GM12874 (cell line): ENCODE measurements around the gene MGMT.

Experiments used
- CTCF ChIP-seq: IDR thresholded peaks from 2 replicates; pipeline ENCODE4 v1.5.1; 2011; ENCODE audit warnings: low read depth, mild to moderate bottlenecking, control low read depth, low read length, moderate library complexity; ENCODE audit not compliant: insufficient read depth

Gene MGMT

GRCh38 chr10:129445436-129446182 lies 21.4 kb upstream of the MGMT start:
- TF ChIP-seq CTCF, result no peak

GRCh38 chr10:129446183-129446581 lies 20.9 kb upstream of the MGMT start:
- no peak for TF ChIP-seq CTCF

GRCh38 chr10:129447486-129447885 lies 19.6 kb upstream of the MGMT start:
- no peak for TF ChIP-seq CTCF

- TF ChIP-seq CTCF, result no peak
Measured at GRCh38 chr10:129448086-129448485, 19.0 kb upstream of the MGMT start.

- no peak for TF ChIP-seq CTCF
Measured at GRCh38 chr10:129448539-129448938, 18.5 kb upstream of the MGMT start.

- TF ChIP-seq CTCF, result no peak
Measured at GRCh38 chr10:129449893-129450292, 17.1 kb upstream of the MGMT start.

GRCh38 chr10:129450391-129450790 lies 16.6 kb upstream of the MGMT start:
- TF ChIP-seq CTCF, result no peak
